ENCODE measurements around the gene PRMT7. TPM values are rescaled to one million over a fixed set of nuclear protein-coding genes. Genes with fewer than 3 reads are reported as not detected.

The PRMT7 gene
- total RNA-seq, 4 donors from 2014 or later: 11.5 to 34.9 (median 27.4) TPM

GRCh38 chr16:68297908-68298307 lies 12.9 kb upstream of the PRMT7 start:
- TF ChIP-seq, protein P1, sequence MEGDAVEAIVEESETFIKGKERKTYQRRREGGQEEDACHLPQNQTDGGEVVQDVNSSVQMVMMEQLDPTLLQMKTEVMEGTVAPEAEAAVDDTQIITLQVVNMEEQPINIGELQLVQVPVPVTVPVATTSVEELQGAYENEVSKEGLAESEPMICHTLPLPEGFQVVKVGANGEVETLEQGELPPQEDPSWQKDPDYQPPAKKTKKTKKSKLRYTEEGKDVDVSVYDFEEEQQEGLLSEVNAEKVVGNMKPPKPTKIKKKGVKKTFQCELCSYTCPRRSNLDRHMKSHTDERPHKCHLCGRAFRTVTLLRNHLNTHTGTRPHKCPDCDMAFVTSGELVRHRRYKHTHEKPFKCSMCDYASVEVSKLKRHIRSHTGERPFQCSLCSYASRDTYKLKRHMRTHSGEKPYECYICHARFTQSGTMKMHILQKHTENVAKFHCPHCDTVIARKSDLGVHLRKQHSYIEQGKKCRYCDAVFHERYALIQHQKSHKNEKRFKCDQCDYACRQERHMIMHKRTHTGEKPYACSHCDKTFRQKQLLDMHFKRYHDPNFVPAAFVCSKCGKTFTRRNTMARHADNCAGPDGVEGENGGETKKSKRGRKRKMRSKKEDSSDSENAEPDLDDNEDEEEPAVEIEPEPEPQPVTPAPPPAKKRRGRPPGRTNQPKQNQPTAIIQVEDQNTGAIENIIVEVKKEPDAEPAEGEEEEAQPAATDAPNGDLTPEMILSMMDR (IDR thresholded peaks at IDR 0.05): no peak
- TF ChIP-seq POLR2AphosphoS5 (IDR thresholded peaks at IDR 0.05): no peak
- no peak for TF ChIP-seq EP300 (IDR thresholded peaks at IDR 0.05)
- Histone ChIP-seq H3K4me3 (no peak overlapping the region), H3K27ac (peak overlapping the region in 3 of 4 donors; percentile 66 to 73 (median 70)), H3K4me1 (peaks cover 0 to 34% (median 11%) of the 10 kb centered on the region in 3 donors), H3K9me3 (no peaks in the 10 kb centered on the region), H3K36me3 (peaks cover 2 to 98% of the 10 kb centered on the region in 2 donors), H3K27me3 (no peaks in the 10 kb centered on the region)
- ATAC-seq: no peak
- WGBS, 2 donors (ENCODE audit: low coverage in 1 of 2): 50 to 69% methylated on average over 3 of the region's 3 CpGs

DNA sequence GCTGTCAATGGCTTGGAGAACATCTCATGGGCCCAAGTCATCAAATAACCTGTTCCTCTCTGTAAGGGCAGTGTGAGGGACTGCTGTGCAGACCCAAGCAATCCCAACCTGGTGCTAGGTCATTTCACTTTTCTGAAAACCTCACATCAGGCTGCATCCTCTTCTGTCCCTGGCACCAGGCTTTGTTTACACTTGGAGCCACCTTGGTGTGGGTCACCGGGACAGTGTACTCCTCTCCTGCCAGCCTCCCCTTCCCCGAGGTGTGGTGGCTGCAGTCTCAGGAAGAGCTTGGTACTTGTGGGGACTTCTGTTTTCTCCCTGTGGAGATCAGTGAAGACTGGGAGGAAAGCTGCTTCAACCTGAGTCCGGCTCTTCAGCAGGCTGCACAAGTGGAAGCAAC lies 12.5 kb upstream of the PRMT7 start:
- Histone ChIP-seq H3K27ac (peak overlapping the region; percentile 44 to 73 (median 68)), H3K9me3 (no peaks in the 10 kb centered on the region), H3K36me3 (peaks cover 2 to 98% of the 10 kb centered on the region in 2 donors), H3K27me3 (no peaks in the 10 kb centered on the region), H3K4me1 (peaks cover 0 to 34% (median 11%) of the 10 kb centered on the region in 3 donors), H3K4me3 (no peak overlapping the region)
- ATAC-seq: no peak
- TF ChIP-seq POLR2A (IDR thresholded peaks at IDR 0.05) (no peak), EP300 (IDR thresholded peaks at IDR 0.05) (no peak), POLR2AphosphoS5 (IDR thresholded peaks at IDR 0.05) (no peak)
- TF ChIP-seq, protein P1 (IDR thresholded peaks at IDR 0.05): no peak
- no CpG with 5 or more reads among the region's 3 CpGs for WGBS, 2 donors (ENCODE audit: low coverage in 1 of 2)

- Histone ChIP-seq H3K27me3 (no peaks in the 10 kb centered on the region), H3K9me3 (no peaks in the 10 kb centered on the region), H3K36me3 (peaks cover 2 to 98% of the 10 kb centered on the region in 2 donors), H3K27ac (peak overlapping the region; percentile 44 to 73 (median 68)), H3K4me3 (no peak overlapping the region), H3K4me1 (peaks cover 0 to 34% (median 11%) of the 10 kb centered on the region in 3 donors)
- WGBS, 2 donors (ENCODE audit: low coverage in 1 of 2): 10 to 31% methylated on average over 4 to 5 of the region's 5 CpGs
- peak; percentile 49 for ATAC-seq
- TF ChIP-seq, protein P1 (IDR thresholded peaks at IDR 0.05): no peak
- TF ChIP-seq POLR2AphosphoS5 (IDR thresholded peaks at IDR 0.05) (peak; percentile 9), EP300 (IDR thresholded peaks at IDR 0.05) (no peak)
Observed at GRCh38 chr16:68298907-68299561, 11.8 kb upstream of the PRMT7 start.

DNA sequence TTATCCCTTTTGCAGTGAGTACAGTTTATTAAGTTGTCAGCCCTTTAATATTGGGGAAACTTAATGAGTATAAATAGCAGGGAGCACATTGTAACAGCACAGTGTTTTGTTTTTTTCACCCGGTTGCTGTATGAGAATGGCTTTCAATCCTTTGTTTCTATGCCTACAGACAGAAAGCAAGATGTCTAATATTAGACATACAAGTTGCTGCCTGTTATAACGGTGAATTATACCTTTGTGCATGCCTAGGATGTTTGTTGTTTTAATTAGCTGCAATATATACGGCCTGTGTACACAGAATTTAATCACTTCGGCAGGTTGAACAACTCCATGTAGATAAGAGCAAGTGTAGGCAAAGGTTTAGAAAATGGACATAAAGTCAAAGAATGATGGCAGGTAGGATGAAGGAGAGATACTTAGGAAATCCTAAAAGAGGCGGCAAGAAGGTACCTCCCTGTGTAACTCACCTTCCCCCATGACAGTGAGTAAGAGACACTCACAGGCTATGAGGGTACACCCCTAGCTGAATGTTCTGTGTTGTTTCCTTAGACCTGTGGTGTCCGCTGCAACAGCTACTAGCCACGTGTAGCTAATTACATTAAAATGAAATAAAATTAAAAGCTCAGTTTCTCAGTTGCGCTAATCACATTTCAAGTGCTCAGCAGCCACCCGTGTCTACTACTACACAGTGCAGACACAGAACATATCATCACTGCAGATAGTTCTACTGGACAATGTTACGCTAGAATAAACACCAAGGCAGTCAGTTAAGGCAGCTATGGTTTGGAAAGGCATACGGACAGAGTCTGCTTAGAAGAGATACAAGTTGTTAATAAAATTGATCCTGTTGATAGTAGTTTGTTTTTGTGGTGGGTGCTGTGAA lies 11.0 kb upstream of the PRMT7 start:
- peak overlapping the region in 3 of 4 donors; percentile 66 to 73 (median 70) for H3K27ac ChIP-seq
- ATAC-seq: no peak
- TF ChIP-seq POLR2AphosphoS5 (IDR thresholded peaks at IDR 0.05) (no peak), POLR2A (IDR thresholded peaks at IDR 0.05) (no peak), EP300 (IDR thresholded peaks at IDR 0.05) (no peak)
- TF ChIP-seq, protein P1 (IDR thresholded peaks at IDR 0.05): no peak
- H3K36me3 ChIP-seq: peaks cover 2 to 98% of the 10 kb centered on the region in 2 donors
- H3K27me3 ChIP-seq: no peaks in the 10 kb centered on the region
- H3K4me1 ChIP-seq: peaks cover 0 to 34% (median 11%) of the 10 kb centered on the region in 3 donors
- no peaks in the 10 kb centered on the region for H3K9me3 ChIP-seq
- no peak overlapping the region for H3K4me3 ChIP-seq
- 57 to 58% methylated on average over 11 of the region's 11 CpGs for WGBS, 2 donors (ENCODE audit: low coverage in 1 of 2)

Measured in gastroesophageal sphincter (tissue), 4 donors.